ENCODE results near the gene PPM1J. TPM values are rescaled to one million over a fixed set of nuclear protein-coding genes. Genes with fewer than 3 reads are reported as not detected.
A peak's percentile ranks its signal among the peaks of the same experiment; 100 is the strongest.

PPM1J gene
- total and polyA plus RNA-seq, 9 of the 15 experiments (the other 6 are each of a cell fraction or from before 2014, with no cell fraction given) = 0.25 to 10.5 (median 4.2) TPM

- peak; percentile 39; the same call in 1 of the 2 replicates for TF ChIP-seq HCFC1 (IDR thresholded peaks at IDR 0.05; ENCODE audit: low read depth, low read length)
- no peak for TF ChIP-seq SAFB2 (IDR thresholded peaks at IDR 0.05; ENCODE audit: borderline replicate concordance, low read depth, low read length, severe bottlenecking)
- TF ChIP-seq GTF2B (IDR thresholded peaks at IDR 0.05; ENCODE audit: extremely low read depth, insufficient read length) = no peak
- TF ChIP-seq TFAP4 (CRISPR knock-in tag; IDR thresholded peaks at IDR 0.05; ENCODE audit: borderline replicate concordance) = peak; percentile 62; the same call in 1 of the 2 replicates
- no peak for TF ChIP-seq CREB5 (CRISPR knock-in tag; IDR thresholded peaks at IDR 0.05)
- TF ChIP-seq SMC3 (conservative IDR thresholded peaks at IDR 0.05; ENCODE audit: insufficient read depth, low read depth, low read length) = peak; percentile 96
- TF ChIP-seq ARID4B (CRISPR knock-in tag; IDR thresholded peaks at IDR 0.05) = peak; percentile 88; the same call in 1 of the 2 replicates
- TF ChIP-seq TOE1 (IDR thresholded peaks at IDR 0.05; ENCODE audit: borderline replicate concordance) = peak; percentile 72; the same call in 1 of the 2 replicates
- TF ChIP-seq TOE1 (CRISPR knock-in tag; IDR thresholded peaks at IDR 0.05; ENCODE audit: borderline replicate concordance, low read depth) = no peak
- TF ChIP-seq BRD9 (IDR thresholded peaks at IDR 0.05; ENCODE audit: low read depth, partially characterized antibody) = peak; percentile 87
- TF ChIP-seq LCOR (CRISPR knock-in tag; IDR thresholded peaks at IDR 0.05) = no peak; the same call in 1 of the 2 replicates
- TF ChIP-seq CTCF (IDR thresholded peaks at IDR 0.05 in 2 of 3, conservative IDR thresholded peaks at IDR 0.05 in 1 of 3; ENCODE audit: insufficient read depth in 2 of 3, low read depth in 1 of 3, low read length in 3 of 3) = peak; percentile 96 to 97 (median 96)
- no peak for TF ChIP-seq CEBPG (CRISPR knock-in tag; IDR thresholded peaks at IDR 0.05)
- TF ChIP-seq CEBPG (tag; conservative IDR thresholded peaks at IDR 0.05 in 1 of 2, IDR thresholded peaks at IDR 0.05 in 1 of 2) = no peak
- TF ChIP-seq RBFOX2 (IDR thresholded peaks at IDR 0.05; ENCODE audit: low read depth, low read length) = peak; percentile 43
Observed at GRCh38 chr1:112707221-112708001, 7.7 kb downstream of the PPM1J start (continued).
